Stimulated activated CD4-positive, alpha-beta T cell treated with anti-CD3 and anti-CD28 coated beads, Interleukin-1b, Interleukin-23, amount 100 ng/mL, for 1 hour (primary cell): ENCODE data around the gene SCIN.
"Not testable (repeated sequence)": the region's sequence is repeated elsewhere in the genome, so short reads cannot be mapped to it uniquely, and the experiment has no call there.

Source experiments
- DNase-seq, 2 donors: peaks; one replicate each; pipeline ENCODE4 v3.0.0-alpha.2; 2020; ENCODE audit warnings: low read depth in 2 of 2

The SCIN gene

DNA sequence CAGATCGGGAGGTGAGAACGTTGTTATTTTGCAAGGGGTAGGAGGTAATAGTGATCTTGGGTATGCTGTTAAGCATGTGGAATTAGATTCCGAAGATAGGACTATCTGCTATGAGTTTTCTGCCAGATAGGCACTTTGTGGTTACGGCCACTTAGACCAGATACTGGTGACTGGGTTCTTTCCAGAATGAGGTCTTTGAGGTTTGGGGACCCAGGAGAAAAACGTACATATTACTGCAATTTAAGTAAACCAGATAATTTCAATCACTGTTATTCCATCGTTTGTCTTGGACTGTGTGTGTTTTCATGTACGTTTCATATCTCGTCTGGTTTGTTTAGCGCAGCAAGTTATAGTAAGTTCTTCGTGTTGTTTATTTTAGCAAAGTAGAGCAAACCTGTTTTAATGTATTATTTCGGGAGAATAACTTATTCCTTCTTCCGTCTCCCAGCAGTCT lies 117.2 kb downstream of the SCIN start:
- no peak for DNase-seq

DNA sequence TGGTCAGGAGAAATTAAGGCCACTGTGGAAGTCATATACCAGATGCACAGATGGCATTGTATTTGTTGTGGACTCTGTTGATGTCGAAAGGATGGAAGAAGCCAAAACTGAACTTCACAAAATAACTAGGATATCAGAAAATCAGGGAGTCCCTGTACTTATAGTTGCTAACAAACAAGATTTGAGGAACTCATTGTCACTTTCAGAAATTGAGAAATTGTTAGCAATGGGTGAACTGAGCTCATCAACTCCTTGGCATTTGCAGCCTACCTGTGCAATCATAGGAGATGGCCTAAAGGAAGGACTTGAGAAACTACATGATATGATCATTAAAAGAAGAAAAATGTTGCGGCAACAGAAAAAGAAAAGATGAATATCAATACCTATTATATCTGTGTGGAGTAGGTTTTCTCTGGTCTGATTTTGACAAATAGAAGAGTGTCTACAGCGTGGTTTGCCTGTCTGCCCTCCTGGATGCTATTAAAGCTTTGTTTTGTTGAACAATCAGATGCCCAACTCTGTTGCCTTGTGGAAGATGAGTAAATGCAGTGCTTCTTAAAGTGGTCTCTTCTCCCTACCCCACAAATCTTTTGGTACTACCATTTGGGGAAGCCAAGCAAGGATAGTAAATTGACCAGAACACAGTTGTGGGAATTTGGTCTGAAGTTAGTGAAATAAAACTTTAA lies 118.1 kb downstream of the SCIN start:
- not testable (repeated sequence) for DNase-seq

DNA sequence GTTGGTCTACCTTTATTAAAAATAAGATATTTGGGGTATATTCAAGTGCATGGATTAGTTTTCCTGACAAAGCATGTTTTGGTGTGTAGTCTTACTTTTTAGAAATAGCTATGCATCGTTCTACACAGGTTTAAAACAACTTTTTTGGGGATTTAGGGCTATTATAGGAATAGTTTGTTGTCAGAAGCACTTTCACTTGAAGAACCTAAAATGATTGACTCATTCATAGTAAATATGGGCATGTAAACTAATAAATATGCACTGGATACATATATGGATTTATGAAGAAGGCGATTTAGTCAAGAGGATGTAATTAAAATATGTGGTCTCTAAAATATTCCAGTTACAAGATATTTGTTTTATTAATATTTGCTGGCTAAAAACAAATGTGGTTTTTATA lies 118.9 kb downstream of the SCIN start:
- no peak for DNase-seq

DNA sequence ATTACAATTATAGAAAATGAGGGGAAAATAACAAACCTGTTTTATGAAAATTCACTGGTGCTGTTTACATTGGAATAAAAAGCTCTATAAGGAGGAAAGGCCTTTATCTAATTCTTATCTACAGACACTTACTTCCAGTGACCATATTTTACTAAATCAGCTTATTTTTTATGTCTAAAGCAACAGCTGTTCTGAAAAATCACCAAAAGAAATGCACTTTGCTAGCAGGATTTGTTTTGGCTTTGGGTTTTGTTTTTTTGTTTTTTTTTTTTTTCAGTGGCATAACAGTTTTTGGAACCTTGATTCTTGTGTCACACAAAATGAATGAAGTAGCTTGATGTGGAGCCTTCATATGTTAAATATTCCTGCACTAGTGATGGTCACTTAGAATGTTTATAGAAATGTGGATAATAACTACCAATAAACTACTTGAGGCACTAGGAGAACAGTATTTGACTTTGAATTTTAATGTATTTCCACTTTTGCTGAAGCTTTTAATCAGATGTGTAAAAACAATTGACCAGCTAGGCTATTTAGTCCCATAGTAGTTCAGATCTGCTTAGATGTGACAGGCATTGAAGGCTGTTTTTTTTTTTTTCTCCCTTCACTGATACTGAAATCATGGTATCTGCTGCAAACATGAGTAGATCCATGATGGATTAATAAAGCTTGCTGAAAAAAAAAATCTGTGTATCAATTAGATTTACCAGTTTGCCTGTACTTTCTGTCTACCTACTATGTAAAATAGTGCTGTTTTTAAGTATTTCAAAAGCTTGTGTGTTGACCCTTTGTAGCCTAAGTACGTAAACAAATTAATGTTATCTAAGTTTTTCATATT lies 119.7 kb downstream of the SCIN start:
- no peak for DNase-seq

DNA sequence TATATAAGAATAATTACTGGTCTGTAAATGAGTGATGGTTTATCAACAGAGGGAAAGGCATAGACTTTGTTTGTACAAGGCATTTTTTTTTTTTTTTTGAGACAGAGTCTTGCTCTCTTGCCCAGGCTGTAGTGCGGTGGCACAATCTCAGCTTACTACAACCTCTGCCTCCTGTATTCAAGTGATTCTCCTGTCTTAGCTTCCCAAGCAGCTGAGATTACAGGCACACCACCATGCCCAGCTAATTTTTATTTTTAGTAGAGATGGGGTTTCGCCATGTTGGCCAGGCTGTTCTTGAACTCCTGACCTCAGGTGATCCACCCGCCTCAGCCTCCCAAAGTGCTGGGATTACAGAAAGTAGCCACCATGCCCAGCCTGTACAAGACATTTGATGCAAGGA lies 120.9 kb downstream of the SCIN start:
- DNase-seq = not testable (repeated sequence)

DNA sequence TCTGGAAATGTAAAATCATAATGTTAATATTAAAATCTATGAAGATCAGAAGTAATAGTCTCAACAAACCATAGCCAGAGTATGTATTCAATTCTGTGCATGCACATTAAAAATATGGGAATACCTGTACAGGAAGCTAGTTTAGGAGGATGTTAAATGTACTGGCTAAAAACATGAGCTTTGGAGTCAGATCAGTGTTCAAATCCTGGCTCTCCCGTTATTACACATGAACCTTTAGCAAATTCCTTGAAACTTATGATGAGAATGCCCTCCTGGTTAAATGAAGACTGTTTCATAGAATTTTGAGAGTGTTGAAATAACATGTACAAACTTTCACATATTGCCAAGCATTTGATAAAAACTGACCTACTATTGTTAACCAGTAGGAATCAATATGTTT lies 121.5 kb downstream of the SCIN start:
- DNase-seq = no peak

DNA sequence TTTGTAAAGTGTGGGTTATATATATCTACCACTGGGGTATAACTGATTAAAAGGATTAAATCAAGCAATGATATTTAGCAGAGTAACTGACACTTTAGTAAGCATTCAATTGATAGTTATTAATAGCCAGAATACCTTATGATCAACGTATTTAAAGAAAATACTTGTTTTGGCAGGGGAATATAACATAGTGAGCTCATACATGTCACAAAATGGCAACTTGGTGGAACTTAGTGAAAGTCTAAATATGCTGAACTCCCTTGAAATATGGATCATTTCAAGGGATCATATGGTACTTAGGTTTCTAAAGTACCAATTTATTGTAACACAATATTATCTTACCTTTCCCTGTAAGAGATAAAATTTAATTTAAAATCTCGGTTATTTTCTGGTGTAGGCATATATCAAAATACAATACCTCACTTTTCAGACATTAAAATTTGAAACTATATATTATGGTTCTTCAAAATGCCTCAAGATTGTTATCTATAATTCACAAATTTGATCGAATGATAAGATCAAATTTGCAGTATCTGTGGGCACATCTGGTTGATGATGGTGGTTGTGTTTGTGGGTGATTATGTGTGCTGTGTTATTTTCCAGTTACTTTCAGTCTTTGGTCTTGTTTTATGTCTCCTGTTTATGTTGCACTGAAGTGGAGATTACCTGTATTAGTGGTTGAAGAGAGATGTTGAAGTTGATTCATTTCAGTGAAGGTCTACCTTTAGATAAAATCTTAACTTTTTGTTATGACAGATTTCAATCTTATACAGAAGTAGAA lies 122.1 kb downstream of the SCIN start:
- no peak for DNase-seq

DNA sequence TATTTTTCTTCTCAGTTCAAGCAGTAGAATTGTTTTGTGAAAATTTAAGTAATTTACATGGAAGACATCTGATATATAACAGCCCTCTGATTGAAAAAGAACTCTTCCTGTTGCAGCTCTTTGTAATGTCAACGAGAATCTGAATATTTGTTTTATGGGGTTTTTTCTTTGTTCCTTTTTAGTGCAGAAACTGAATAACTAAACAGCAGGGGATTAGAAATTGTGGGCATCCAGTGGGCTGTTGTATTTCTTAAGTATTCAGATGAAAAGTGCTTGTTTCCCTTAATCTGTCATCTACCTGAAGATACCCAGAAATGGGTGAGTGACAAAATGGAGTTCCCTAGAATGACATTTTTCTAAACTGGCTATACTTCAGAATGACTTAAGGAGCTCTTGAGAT lies 124.3 kb downstream of the SCIN start:
- no peak for DNase-seq

DNA sequence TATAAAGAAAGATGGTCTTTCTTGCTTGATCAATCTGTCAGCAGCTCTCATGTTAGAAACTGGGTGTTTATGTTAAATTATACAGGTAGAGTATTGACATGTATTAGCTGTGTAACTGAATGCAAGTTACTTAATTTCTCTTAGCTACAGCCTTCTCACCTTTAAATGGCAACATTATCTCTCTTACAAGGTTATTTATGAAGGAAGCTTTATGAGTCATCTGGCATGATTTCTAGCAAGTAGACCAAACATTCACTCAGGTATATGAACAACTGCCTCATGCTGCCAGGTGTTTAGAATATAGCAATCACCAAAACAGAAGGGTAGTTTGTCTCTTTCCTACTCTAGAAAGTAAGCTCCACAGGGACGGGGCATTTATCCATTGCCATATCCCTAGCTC lies 125.4 kb downstream of the SCIN start:
- no peak for DNase-seq

DNA sequence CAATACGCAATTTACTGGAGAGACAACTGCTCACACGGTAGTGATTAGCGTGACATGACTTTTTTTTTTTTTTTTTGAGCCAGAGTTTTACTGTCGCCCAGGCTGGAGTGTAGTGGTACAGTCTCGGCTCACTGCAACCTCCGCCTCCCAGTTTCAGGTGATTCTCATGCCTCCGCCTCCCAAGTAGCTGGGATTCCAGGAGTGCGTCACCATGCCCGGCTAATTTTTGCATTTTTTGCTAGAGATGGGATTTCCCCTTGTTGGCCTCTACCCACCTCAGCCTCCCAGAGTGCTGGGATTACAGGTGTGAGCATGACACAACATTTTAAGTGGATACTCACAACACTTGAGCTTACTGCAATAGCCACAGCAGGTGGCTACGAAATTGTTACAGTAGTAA lies 128.8 kb downstream of the SCIN start:
- no peak for DNase-seq

DNA sequence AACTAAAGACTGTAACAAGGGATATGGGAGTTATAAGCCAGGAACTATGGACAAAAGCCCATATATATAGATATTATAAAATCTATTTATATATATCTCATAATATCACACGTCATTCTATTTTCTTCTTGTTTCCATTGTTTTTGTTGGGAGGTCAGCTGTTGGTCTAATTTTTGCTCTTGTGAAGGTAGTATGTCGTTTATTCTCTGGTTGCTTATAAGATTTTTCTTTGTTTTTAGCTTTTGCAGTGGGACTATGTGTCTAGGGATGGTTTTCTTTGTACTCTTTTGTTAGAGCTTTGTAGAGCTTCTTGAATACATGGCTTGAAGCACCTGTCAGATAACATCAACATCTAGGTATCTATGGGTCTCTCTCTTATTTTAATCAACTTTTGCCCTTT lies 130.9 kb downstream of the SCIN start:
- no peak for DNase-seq

DNA sequence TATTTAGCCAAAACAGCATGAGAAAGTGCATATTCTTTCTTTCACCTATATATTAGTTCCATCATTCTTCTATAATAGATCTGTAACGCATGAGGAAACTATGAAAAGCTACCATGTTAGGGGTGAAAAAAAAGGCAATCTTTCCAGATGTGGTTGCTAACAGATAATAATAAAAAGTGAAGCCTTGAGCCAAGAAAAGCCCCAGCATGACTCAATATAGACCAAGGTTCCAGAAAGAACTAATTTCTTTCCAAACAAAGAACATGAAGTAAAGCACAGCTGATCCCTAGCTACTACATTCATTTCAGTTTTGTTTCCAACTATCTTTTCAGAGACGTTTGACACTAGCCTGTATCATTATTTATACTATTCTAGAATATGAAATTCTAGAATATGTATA lies 133.4 kb downstream of the SCIN start:
- no peak for DNase-seq

DNA sequence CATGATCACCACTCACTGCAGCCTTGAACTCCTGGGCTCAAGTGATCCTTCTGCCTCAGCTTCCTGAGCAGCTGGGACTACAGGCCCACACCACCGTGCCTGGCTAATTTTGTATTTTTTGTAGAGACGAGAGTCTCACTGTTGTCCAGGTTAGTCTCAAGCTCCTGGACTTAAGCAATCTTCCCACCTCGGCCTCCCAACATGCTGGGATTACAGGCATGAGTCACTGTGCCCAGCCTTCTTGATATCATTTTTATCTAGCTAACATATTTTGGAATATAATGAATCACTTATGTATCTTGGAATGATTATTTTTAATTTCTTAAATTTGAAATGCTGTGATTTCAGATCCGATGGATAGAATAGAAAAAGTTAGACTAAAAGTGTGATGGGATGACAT lies 135.4 kb downstream of the SCIN start:
- DNase-seq = no peak

DNA sequence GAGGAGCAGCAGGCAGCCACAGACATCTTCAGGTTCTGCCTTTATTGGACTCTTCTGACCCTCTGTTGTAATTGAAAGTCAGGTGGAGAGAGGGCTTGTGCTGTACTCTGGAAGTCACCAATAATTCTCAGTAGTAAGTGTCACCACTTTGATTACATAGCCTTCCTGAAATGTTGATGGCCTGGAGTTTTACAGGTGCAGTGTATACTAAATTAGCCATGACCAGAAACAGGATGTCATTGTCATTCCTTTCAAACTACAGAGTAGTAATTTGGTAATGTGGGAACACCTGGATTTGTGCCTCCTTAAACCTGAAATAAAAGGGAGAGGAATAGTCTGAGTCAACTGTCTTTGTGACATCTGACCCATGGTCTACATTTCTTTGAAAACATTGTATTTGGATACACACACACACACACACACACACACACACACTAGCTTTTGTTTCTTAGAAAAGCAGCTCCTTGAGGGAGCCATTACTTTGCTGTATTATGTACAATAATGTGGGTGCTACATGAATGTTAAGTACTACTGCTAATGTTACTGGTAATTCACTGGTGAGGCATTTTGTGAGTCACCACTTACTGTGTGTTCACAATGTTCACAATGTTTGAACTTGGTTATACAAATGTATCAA lies 136.5 kb downstream of the SCIN start:
- no peak for DNase-seq

DNA sequence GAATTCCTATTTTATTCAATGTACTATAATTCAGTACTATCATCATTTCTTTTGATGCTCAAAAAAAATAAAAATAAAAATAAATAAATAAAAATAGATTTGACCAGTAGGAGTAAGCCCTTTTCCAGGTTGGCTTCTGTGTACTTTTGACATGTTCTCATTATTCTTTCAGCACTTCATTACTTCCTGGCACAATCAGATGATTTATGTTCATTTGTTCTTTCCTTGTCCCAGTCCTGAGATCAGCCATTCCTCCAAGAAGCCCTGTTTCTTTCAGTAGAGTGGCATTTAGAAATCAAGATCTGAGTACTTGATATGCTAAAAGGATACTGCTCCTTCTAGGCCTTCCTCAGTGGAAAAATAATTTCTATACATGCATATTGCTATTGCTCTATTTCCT lies 137.8 kb downstream of the SCIN start:
- DNase-seq = no peak
